Mononuclear cell (primary cell): ENCODE data around the gene VANGL2. TPM values are rescaled to one million over a fixed set of nuclear protein-coding genes. Genes with fewer than 3 reads are reported as not detected.
"Not testable (repeated sequence)": the region's sequence is repeated elsewhere in the genome, so short reads cannot be mapped to it uniquely, and the experiment has no call there.

ENCODE experiments used
- H3K27me3 ChIP-seq: 2 replicates; pipeline ENCODE4 v1.6.0; 2011; ENCODE audit warnings: low read length, control low read depth; ENCODE audit not compliant: insufficient read depth
- H3K4me1 ChIP-seq: 2 replicates; pipeline ENCODE4 v1.5.1; 2011; ENCODE audit warnings: mild to moderate bottlenecking, low read length, control low read depth; ENCODE audit not compliant: insufficient read depth
- H3K4me3 ChIP-seq: 2 replicates; pipeline ENCODE4 v1.5.1; 2011; ENCODE audit warnings: mild to moderate bottlenecking, low read length, moderate library complexity
- H3K9me3 ChIP-seq: 2 replicates; pipeline ENCODE4 v1.5.1; 2011; ENCODE audit warnings: low read depth, mild to moderate bottlenecking, control low read depth, low read length
- total RNA-seq: library from RNA; depleted of rRNA; stranded (reverse); fragments of >200 nt; gene quantifications from one replicate; pipeline ENCODE4 v1.2.3, GENCODE V29; 2012

VANGL2 gene
- total RNA-seq, 1 donor: under 0.01 TPM

DNA sequence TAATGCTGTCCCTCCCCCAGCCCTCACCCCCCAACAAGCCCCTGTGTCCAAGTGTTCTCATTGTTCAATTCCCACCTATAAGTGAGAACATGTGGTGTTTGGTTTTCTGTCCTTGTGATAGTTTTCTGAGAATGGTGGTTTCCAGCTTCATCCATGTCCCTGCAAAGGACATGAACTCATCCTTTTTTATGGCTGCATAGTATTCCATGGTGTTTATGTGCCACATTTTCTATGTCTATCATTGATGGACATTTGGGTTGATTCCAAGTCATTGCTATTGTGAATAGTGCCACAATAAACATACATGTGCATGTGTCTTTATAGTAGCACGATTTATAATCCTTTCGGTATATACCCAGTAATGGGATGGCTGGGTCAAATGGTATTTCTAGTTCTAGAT is 15.6 kb upstream of the VANGL2 start:
- H3K27me3 ChIP-seq, H3K9me3 ChIP-seq, H3K4me3 ChIP-seq, H3K4me1 ChIP-seq: not testable (repeated sequence)

DNA sequence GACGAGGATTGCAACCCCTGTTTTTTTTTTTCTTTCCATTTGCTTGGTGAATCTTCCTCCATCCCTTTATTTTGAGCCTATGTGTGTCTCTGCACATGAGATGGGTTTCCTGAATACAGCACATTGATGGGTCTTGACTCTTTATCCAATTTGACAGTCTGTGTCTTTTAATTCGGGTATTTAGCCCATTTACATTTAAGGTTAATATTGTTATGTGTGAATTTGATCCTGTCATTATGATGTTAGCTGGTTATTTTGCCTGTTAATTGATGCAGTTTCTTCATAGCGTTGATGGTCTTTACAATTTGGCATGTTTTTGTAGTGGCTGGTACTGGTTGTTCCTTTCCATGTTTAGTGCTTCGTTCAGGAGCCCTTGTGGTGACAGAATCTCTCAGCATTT is 12.0 kb upstream of the VANGL2 start:
- not testable (repeated sequence) for H3K27me3 ChIP-seq, H3K4me1 ChIP-seq, H3K9me3 ChIP-seq, H3K4me3 ChIP-seq

DNA sequence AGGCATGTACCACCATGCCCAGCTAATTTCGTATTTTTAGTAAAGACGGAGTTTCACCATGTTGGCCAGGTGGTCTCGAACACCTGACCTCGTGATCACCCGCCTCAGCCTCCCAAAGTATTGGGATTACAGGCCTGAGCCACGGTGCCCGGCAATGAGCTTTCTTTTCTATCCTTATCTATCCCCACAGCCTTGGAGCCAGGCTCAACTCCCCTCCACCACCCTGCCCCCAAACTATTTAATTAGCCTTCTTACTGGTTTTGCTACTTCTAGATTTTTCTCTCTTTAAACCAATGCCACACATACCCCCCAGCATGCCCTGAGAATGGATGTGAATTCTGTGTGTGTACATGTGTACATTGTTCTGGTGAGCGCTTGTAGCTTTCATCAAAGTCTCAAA is 5.7 kb upstream of the VANGL2 start:
- Histone ChIP-seq H3K9me3 (no peaks in the 10 kb centered on the region), H3K27me3 (peaks cover 10% of the 10 kb centered on the region), H3K4me1 (no peaks in the 10 kb centered on the region), H3K4me3 (no peak overlapping the region)

DNA sequence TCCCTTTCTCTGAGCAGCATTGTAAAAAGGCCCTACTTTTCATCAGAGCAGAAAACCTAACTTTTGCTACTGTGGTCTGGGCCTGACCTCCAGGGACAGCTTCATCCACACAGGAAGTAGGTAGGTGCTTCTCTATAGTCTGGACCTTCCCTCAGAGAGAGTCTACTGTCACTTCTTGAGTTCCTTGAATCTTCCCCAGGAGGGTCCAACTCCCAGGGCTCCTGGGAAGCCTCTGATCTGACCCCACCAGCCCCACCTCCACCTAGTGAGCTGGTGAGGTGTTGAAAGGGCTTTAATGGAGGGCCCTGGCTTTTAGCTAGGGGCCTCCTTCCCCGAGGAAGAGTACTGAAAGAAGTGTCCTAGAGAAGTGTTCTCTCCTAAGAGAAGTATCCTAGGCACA is 2.7 kb upstream of the VANGL2 start:
- Histone ChIP-seq H3K4me3 (no peak overlapping the region), H3K9me3 (no peaks in the 10 kb centered on the region), H3K27me3 (peaks cover 28% of the 10 kb centered on the region), H3K4me1 (peaks cover 13% of the 10 kb centered on the region)

DNA sequence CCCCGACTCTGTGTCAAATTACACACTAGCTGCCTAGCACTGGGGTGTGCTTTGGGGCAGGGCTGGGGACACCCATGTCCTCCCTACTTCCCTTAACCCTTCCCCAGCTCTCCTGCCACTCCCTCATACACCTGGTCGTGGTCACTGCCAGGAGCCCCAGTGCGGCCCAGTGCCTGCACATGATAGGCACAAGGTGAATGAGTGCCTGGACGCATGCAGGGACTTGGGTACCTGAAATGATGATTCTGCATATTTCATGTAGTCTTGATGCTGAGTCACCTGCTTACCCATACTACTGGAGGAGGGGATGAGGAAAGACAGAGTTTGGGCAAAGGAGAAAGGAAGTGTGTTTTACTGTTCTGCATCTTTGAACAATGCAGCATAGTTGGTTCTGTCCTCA is 1.5 kb upstream of the VANGL2 start:
- H3K4me1 ChIP-seq: peaks cover 13% of the 10 kb centered on the region
- no peak overlapping the region for H3K4me3 ChIP-seq
- no peaks in the 10 kb centered on the region for H3K9me3 ChIP-seq
- peaks cover 28% of the 10 kb centered on the region for H3K27me3 ChIP-seq

DNA sequence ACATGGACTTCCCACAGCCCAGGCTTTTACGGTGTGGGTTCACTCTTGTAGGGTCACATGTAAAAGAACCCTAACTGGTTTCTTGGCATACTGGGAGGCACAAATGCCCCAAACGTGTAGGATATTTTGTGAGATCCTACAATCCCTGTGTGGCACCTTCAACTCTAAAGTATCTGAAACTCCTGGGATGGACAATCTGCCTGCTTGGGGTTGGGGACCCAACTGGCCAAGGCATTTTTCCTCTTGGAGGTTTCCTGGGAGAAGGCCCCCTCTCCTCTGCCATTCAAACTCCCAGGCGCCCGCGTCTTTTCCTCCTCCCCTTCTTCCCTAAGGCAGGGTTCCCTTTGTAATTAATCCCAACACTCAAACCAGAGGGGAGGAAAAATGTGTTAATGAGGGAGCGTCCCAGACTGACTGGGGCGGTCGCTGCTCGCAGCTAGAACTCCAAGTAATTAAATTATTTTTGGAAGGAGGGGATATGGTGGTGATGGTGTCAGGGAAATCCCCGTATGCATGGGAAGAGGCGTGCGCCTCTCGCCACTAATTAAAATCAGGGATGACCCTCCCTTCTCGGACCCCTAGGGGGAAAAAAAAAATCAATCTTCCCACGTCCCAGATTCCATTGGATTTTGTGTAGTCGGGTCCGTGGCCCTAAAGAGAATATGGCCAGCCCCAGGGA is 681 bp upstream of the VANGL2 start:
- no peak overlapping the region for H3K4me3 ChIP-seq
- H3K27me3 ChIP-seq: peaks cover 28% of the 10 kb centered on the region
- H3K4me1 ChIP-seq: peaks cover 13% of the 10 kb centered on the region
- H3K9me3 ChIP-seq: no peaks in the 10 kb centered on the region

DNA sequence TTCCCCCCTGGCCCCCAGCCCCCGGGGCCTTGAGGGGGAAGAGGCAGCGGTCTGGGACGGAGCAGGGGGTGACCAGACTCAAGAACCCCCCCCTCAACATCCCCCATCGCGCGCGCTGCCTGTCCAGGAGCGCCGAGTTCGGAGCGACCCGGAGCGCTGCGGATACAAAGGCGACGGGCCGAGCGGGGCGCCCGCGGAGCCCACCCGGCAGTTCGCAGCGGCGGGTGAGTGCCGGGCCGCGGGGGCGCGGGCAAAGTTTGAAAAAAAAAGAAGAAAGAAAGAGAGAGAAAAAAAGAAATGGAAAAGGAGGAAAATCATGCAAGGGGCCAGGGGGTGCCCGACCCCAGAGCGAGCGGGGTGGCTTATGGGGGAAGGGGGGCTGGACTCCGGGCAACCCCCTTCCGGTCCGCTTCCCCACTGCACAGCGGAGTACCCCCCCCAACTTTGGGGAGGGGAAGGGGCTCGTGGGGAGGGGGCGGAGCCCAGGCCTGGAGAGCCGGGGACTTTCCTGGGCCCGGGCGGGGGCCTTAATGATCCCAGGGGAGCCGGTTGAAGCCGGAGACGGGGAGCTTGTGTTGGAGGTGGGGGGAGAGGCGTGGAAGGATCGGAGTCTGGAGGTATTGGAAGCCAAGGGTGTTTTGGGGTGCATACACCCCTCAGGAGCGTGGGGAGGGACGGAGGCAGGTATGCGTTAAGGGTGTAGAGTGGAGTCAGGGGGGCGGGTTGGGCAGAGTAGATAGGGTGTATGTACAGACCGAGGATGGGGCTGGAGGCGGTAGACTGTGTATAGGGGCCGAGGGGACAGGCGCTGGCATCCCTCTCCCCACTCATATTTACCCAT is 502 bp downstream of the VANGL2 start:
- no peaks in the 10 kb centered on the region for H3K9me3 ChIP-seq
- peaks cover 28% of the 10 kb centered on the region for H3K27me3 ChIP-seq
- H3K4me1 ChIP-seq: peaks cover 13% of the 10 kb centered on the region
- H3K4me3 ChIP-seq: peak overlapping the region; percentile 29

DNA sequence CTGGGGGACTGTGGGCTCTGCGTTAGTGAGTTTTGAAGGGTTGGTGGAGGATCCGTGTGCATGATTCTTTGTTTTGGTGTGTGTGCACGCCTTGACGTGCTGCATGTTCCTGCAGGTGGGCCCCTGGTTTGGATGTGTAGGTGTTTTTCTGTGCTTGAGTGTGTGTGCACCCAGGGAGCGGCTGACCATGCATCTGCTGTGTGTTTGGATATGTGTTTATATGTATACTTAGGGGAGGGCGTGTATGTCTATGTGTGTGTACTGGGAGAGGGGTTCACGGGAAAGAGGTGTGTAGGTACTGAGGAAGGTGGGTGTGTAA is 1.1 kb downstream of the VANGL2 start:
- Histone ChIP-seq H3K4me3 (no peak overlapping the region), H3K9me3 (no peaks in the 10 kb centered on the region), H3K27me3 (peaks cover 28% of the 10 kb centered on the region), H3K4me1 (peaks cover 13% of the 10 kb centered on the region)

DNA sequence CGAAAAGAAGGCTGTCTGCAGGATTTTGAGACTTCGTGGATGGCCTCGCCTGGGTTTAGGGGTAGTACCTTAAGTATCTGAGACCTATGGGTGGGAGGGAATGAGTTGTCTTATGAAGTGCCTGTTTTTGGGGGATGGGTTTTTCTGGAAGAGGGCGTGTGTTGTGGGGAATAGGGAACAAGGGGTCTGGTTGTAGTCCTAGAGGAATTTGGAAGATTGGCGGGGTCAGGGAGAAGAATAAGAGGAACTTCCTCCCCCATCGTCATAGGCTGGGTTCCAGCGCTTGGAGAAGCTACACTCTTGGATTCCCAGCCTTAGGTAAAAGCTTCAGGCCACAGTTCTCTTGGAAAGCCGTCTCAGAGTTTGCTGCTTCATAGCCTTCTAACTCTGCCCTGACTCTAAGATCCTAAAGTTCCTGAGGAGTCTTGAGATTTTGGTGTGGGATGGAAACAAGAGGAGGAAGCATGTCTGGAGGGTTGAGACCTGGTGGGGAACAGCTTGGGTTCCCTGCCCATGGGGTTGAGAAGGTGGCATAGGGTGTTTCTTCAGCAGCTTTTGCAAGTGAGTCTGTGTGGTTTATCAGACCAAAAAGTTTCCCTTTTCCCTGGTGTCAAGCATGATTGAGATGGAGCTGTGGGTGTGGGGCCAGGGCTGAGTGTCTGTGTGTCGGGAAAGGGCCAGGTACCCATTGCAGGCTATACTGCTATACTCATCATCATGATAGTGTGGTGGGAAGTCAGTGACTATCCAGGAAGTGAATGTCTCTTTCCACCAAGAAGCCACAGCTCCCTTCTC is 1.8 kb downstream of the VANGL2 start:
- Histone ChIP-seq H3K4me1 (peaks cover 13% of the 10 kb centered on the region), H3K4me3 (no peak overlapping the region), H3K9me3 (no peaks in the 10 kb centered on the region), H3K27me3 (peaks cover 28% of the 10 kb centered on the region)

DNA sequence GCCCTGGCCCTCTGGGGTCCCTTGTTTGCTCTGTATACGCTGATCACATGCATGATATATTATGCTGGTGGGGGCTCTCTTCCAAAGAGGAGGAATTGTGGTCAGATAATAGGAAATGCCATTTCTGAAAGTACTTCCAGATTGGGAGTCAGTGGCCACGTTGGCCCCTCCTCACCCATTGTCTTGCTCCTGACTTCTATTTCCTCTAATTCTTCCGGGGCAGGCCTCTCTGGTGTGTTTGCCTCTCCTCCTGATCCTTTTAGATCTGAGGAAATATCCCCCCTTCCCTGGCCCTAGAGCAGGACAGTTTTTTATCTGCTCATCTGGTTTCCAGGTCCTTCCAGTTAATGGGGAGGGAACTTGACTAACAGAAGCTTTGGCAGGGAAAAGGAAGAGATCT is 2.9 kb downstream of the VANGL2 start:
- H3K9me3 ChIP-seq: no peaks in the 10 kb centered on the region
- H3K27me3 ChIP-seq: peaks cover 28% of the 10 kb centered on the region
- H3K4me1 ChIP-seq: peaks cover 13% of the 10 kb centered on the region
- no peak overlapping the region for H3K4me3 ChIP-seq

DNA sequence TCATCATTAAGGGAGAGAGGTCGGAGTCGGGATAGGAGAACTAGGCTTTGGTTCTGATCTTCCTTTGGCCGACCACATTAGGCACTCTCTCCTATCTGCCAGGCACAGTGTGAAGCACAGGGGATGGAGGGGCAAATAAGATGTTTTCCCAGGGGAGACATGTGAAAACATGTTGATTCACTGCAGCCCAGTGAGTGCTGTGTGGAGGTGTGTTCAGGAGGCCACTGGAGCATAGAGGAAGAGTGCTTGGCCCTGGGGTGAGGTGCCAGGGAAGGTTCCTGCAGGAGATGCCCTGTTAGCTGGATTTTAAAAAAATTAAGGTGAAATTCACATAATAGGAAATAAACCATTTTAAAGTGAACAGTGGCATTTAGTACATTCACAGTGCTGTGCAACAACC is 3.7 kb downstream of the VANGL2 start:
- Histone ChIP-seq H3K4me3 (no peak overlapping the region), H3K27me3 (peaks cover 24% of the 10 kb centered on the region), H3K4me1 (peaks cover 13% of the 10 kb centered on the region), H3K9me3 (no peaks in the 10 kb centered on the region)

DNA sequence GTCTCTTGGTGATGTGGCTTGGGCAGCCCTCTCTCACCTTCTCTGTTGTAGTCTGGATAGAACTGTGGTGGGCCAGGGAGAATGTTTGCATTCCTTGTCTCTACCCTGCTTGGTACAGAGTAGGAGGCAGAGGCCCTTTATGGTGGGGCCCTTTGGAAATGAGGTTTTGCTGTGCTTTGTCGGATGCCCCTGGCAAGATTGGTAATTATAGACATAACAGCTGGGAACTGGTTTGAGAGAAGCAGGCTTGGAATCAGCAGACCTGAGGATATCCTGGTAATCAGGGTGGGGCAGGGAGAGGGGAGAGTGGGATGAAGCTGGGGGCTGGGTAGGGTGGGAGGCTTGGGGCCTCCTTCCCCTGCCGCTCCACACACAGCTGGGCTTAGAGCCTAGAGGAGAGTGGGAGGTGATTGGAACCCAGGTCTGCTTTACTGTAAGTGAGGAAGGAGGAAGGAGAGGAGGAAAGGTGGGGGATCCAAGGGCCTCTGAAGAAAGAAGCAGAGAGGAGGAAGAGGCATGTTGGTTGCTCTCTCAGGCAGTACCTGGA is 5.0 kb downstream of the VANGL2 start:
- Histone ChIP-seq H3K4me1 (peaks cover 10% of the 10 kb centered on the region), H3K9me3 (no peaks in the 10 kb centered on the region), H3K4me3 (no peak overlapping the region), H3K27me3 (peaks cover 13% of the 10 kb centered on the region)

DNA sequence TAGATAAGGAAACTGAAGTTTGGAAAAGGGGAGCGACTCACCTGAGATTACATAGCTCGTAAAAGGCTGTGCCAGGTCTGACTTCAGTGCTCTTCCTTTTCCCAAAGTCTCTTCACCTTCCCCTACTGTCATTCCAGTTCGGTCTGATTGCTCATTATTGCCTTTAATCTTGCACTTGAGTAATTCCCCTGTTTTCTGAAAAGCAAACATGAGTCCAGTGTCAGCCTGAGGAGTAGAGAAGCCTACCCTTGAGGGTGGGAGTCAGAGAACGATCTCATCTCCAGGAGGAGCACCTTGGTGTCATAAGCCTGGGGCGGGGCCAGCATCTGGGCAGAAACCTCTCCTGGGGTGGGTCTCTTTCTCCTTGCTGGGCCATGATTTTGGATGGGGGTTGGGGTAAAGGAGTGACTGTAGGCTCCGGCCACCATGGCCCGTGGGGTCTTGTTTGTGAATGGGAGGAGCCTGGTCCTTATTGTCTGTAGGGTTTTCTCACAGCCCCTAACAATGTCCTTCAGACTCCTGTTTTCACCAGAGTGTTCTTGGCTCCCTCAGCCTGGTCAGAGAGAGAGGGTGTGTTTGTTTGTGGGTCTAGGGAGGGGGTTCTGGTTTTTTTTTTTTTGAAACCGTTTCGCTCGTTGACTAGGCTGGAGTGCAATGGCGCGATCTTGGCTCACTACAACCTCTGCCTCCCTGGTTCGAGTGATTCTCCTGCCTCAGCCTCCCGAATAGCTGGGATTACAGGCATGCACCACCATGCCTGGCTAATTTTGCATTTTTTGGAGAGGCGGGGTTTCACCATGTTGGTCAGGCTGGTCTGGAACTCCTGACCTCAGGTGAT is 6.0 kb downstream of the VANGL2 start:
- Histone ChIP-seq H3K9me3 (no peaks in the 10 kb centered on the region), H3K4me3 (no peak overlapping the region), H3K27me3 (peaks cover 11% of the 10 kb centered on the region), H3K4me1 (peaks cover 2% of the 10 kb centered on the region)
